ENCODE data around the gene MYG1. TPM values are rescaled to one million over a fixed set of nuclear protein-coding genes. Genes with fewer than 3 reads are reported as not detected.

MYG1 gene
- total and polyA plus RNA-seq, 2 of the 13 experiments (the other 11 are each of a cell fraction or from before 2014, with no cell fraction given): 38.6 to 58.0 TPM

GRCh38 chr12:53299454-53300180 is at the start of gene MYG1 (continued):
- TF ChIP-seq MYPOP (CRISPR knock-in tag; IDR thresholded peaks at IDR 0.05) (0 out of 2 replicates have a peak, but pooled peaks have one; percentile 64), MYC (CRISPR knock-in tag; IDR thresholded peaks at IDR 0.05; ENCODE audit: borderline replicate concordance) (peak; percentile 97), TOE1 (CRISPR knock-in tag; IDR thresholded peaks at IDR 0.05) (no peak), ZMYM3 (CRISPR knock-in tag; IDR thresholded peaks at IDR 0.05) (no peak), SP140L (CRISPR knock-in tag; IDR thresholded peaks at IDR 0.05; ENCODE audit: borderline replicate concordance) (no peak), ZMYM4 (CRISPR knock-in tag; IDR thresholded peaks at IDR 0.05) (peak; percentile 66), PATZ1 (CRISPR knock-in tag; IDR thresholded peaks at IDR 0.05) (peak; percentile 76), MAZ (IDR thresholded peaks at IDR 0.05; ENCODE audit: borderline replicate concordance, low read depth, low read length) (no peak), MAZ (CRISPR knock-in tag; IDR thresholded peaks at IDR 0.05; ENCODE audit: low read depth) (peak; percentile 74), MTERF4 (CRISPR knock-in tag; IDR thresholded peaks at IDR 0.05) (peak; percentile 88; the same call in 1 of the 2 replicates), ZNF124 (CRISPR knock-in tag; IDR thresholded peaks at IDR 0.05) (peak; percentile 56; the same call in 1 of the 2 replicates), ZNF547 (CRISPR knock-in tag; IDR thresholded peaks at IDR 0.05) (peak; percentile 81), TAF15 (IDR thresholded peaks at IDR 0.05; ENCODE audit: low read depth, low read length, poor library complexity, severe bottlenecking) (peak; percentile 40), ZNF230 (CRISPR knock-in tag; IDR thresholded peaks at IDR 0.05) (peak; percentile 85; the same call in 1 of the 2 replicates), HNRNPLL (IDR thresholded peaks at IDR 0.05; ENCODE audit: low read depth, low read length, poor library complexity, severe bottlenecking) (peak; percentile 67), ZNF331 (CRISPR knock-in tag; IDR thresholded peaks at IDR 0.05) (peak; percentile 32; the same call in 1 of the 2 replicates), BORCS8-MEF2B (CRISPR knock-in tag; IDR thresholded peaks at IDR 0.05) (peak; percentile 95), ZFP91 (CRISPR knock-in tag; IDR thresholded peaks at IDR 0.05; ENCODE audit: borderline replicate concordance) (peak; percentile 93), TFDP2 (CRISPR knock-in tag; IDR thresholded peaks at IDR 0.05) (peak; percentile 71; the same call in 1 of the 2 replicates), ELF4 (CRISPR knock-in tag; IDR thresholded peaks at IDR 0.05; ENCODE audit: borderline replicate concordance) (peak; percentile 56; the same call in 1 of the 2 replicates), ZFP62 (CRISPR knock-in tag; IDR thresholded peaks at IDR 0.05) (no peak), ZNF350 (CRISPR knock-in tag; IDR thresholded peaks at IDR 0.05; ENCODE audit: borderline replicate concordance, low read depth) (peak; percentile 79; the same call in 1 of the 2 replicates)

All from HepG2 (cell line).